ENCODE measurements around the gene COQ6. TPM values are rescaled to one million over a fixed set of nuclear protein-coding genes. Genes with fewer than 3 reads are reported as not detected.

COQ6 gene
- total and polyA plus RNA-seq, 2 of the 8 experiments (the other 6 are each of a cell fraction or from before 2014, with no cell fraction given): 9.5 to 15.5 TPM

DNA sequence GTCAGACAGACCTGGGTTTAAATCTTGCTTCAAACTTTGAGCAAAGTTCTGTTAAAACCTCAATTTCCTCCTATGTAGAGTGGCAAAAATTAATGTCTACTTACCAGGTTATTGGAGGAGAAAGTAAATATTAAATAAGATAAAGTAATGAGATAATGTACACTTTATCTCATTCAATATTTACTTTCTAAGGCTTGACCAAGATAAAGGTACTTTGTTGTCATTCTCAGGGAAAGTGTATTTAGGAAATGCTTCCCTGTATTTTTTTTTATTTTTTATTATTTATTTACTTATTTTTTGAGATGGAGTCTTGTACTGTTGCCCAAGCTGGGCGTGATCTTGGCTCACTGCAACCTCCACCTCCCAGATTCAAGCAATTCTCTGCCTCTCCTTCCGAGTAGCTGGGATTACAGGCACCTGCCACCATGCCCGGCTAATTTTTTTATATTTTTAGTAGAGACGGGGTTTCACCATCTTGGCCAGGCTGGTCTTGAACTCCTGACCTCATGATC lies 4.9 kb upstream of the COQ6 start:
- H4K91ac ChIP-seq (replicated peaks; ENCODE audit: insufficient read length, low read length): no peak overlapping the region
- H3K4me2 ChIP-seq (ENCODE audit: insufficient read depth in 1 of 2, low read depth in 2 of 2, low read length in 2 of 2): no peak overlapping the region
- no peaks in the 10 kb centered on the region for H3K27me3 ChIP-seq (replicated peaks in 1 of 4; ENCODE audit: control insufficient read depth in 3 of 4, extremely low read depth in 1 of 4, insufficient read depth in 3 of 4, low read length in 3 of 4)
- no peak overlapping the region for H3K9ac ChIP-seq (replicated peaks in 1 of 4; ENCODE audit: extremely low read depth in 1 of 4, low read depth in 3 of 4, low read length in 3 of 4)
- H3K27ac ChIP-seq (ENCODE audit: low read depth, low read length): no peak overlapping the region
- H2AFZ ChIP-seq (ENCODE audit: low read length): no peak overlapping the region
- TF ChIP-seq GABPA (IDR thresholded peaks at IDR 0.05; ENCODE audit: borderline replicate concordance, insufficient read depth, low read length) (no peak), EGR1 (IDR thresholded peaks at IDR 0.05; ENCODE audit: borderline replicate concordance, low read depth, low read length) (no peak), ATF3 (IDR thresholded peaks at IDR 0.05; ENCODE audit: insufficient read depth, low read depth, low read length) (no peak), KDM5A (IDR thresholded peaks at IDR 0.05; ENCODE audit: low read length) (no peak), CHD1 (IDR thresholded peaks at IDR 0.05; ENCODE audit: low read depth, low read length) (no peak), SP1 (IDR thresholded peaks at IDR 0.05; ENCODE audit: low read depth, low read length) (no peak), TBP (IDR thresholded peaks at IDR 0.05; ENCODE audit: low read depth, low read length) (no peak)
- TF ChIP-seq, protein P1, sequence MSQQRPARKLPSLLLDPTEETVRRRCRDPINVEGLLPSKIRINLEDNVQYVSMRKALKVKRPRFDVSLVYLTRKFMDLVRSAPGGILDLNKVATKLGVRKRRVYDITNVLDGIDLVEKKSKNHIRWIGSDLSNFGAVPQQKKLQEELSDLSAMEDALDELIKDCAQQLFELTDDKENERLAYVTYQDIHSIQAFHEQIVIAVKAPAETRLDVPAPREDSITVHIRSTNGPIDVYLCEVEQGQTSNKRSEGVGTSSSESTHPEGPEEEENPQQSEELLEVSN (IDR thresholded peaks at IDR 0.05): no peak
- no peak overlapping the region for H3K4ac ChIP-seq (replicated peaks; ENCODE audit: insufficient read length, low read depth, low read length)
- no peak overlapping the region for H2AK5ac ChIP-seq (ENCODE audit: low read depth, low read length)
- H3K4me1 ChIP-seq (replicated peaks in 1 of 4; ENCODE audit: control insufficient read depth in 3 of 4, insufficient read depth in 4 of 4, low read length in 3 of 4): no peaks in the 10 kb centered on the region
- no peak overlapping the region for H3K4me3 ChIP-seq (ENCODE audit: extremely low read depth in 1 of 4, insufficient read depth in 2 of 4, low read depth in 3 of 4, low read length in 4 of 4)
- H3K18ac ChIP-seq (ENCODE audit: extremely low read depth, low read length): no peak overlapping the region
- H2BK20ac ChIP-seq (ENCODE audit: low read length): no peak overlapping the region
- H2BK15ac ChIP-seq (ENCODE audit: low read length): no peak overlapping the region
- no peak overlapping the region for H4K8ac ChIP-seq (ENCODE audit: extremely low read depth, insufficient read depth, low read length)
- no peak overlapping the region for H2BK5ac ChIP-seq (ENCODE audit: low read depth, low read length)
- no peak overlapping the region for H3K23ac ChIP-seq (ENCODE audit: insufficient read length)
- H2BK120ac ChIP-seq (replicated peaks; ENCODE audit: low read depth, low read length): no peak overlapping the region
- no peaks in the 10 kb centered on the region for H3K9me3 ChIP-seq (ENCODE audit: insufficient read depth in 2 of 2, low read depth in 1 of 2, low read length in 1 of 2)
- H3K36me3 ChIP-seq (ENCODE audit: control insufficient read depth in 2 of 4, insufficient read depth in 4 of 4, low read length in 3 of 4): no peaks in the 10 kb centered on the region
- no peak overlapping the region for H4K5ac ChIP-seq (ENCODE audit: insufficient read length, low read depth, low read length)
- CTCF ChIA-PET (ENCODE audit: partially characterized antibody): interaction anchor here (0.6 to 2.3 kb wide), 2 partner anchors 9 to 152 kb away, joined by 3 to 12 read pairs; no protein-coding TSS in a partner anchor
- DNase-seq (ENCODE audit: low read depth in 1 of 2, low spot score in 2 of 2) (no peak), FAIRE-seq (no peak)
- POLR2A ChIA-PET (ENCODE audit: partially characterized antibody): no interaction called here
- no peak overlapping the region for H3K14ac ChIP-seq (ENCODE audit: insufficient read length)
- H4K20me1 ChIP-seq (replicated peaks in 1 of 2; ENCODE audit: control insufficient read depth in 1 of 2, insufficient read depth in 2 of 2, low read length in 2 of 2): no peaks in the 10 kb centered on the region
- WGBS, 2 experiments (ENCODE audit: extremely low coverage in 1 of 2, insufficient coverage in 1 of 2, insufficient read length in 1 of 2, insufficient replicate concordance in 2 of 2, low coverage in 1 of 2, low lambda C conversion rate in 2 of 2, missing lambda C conversion rate in 1 of 2): 71% methylated on average over 4 of the region's 4 CpGs; no CpG with 5 or more reads in 1 of the 2 experiments
- H3K79me2 ChIP-seq (ENCODE audit: control insufficient read depth in 1 of 2, insufficient read depth in 2 of 2, low read length in 2 of 2): no peaks in the 10 kb centered on the region
- H3K23me2 ChIP-seq (ENCODE audit: low read depth, low read length): no peaks in the 10 kb centered on the region; the same call in 1 of the 2 replicates
- H2BK12ac ChIP-seq (ENCODE audit: low read depth, low read length): no peak overlapping the region
- no peaks in the 10 kb centered on the region for H3K79me1 ChIP-seq (ENCODE audit: low read depth, low read length)
- no peak overlapping the region for H3K56ac ChIP-seq (replicated peaks; ENCODE audit: insufficient read length, low read depth, low read length)
